B cell (primary cell): ENCODE measurements around the gene PSME2. TPM values are rescaled to one million over a fixed set of nuclear protein-coding genes. Genes with fewer than 3 reads are reported as not detected.

Source experiments
- ATAC-seq: fragments of 200-7000 bp; cut with Tn5 transposase; one replicate; pipeline ENCODE4 v1.10.0; 2021; ENCODE audit warnings: low read depth, mild to moderate bottlenecking, moderate number of reproducible peaks, moderate library complexity
- CTCF ChIA-PET: fragments of 350-600 bp; sonication (Branson Sonifier 250); formaldehyde crosslinking; loops from one replicate; lab custom pipeline; 2021; ENCODE audit warnings: antibody characterized with exemption, inconsistent platforms; lab: Charles Lee
- POLR2A ChIA-PET: fragments of 350-600 bp; sonication (Branson Sonifier 250); formaldehyde crosslinking; loops from one replicate; lab custom pipeline; 2021; ENCODE audit warnings: antibody characterized with exemption; lab: Charles Lee
- DNase-seq: peaks from one replicate; pipeline ENCODE4 v3.0.0; 2013
- H2AFZ ChIP-seq: 2 replicates; pipeline ENCODE4 v1.6.1; 2012; ENCODE audit warnings: mild to moderate bottlenecking, low read depth, low read length; ENCODE audit not compliant: insufficient read depth, poor library complexity, severe bottlenecking
- H3K27ac ChIP-seq, 2 donors: 1 replicate in 1 of 2; 2 replicates in 1 of 2; pipeline ENCODE4 v1.5.1; 2012 to 2013; ENCODE audit warnings: low read length in 2 of 2, mild to moderate bottlenecking in 2 of 2, moderate library complexity in 1 of 2
- H3K27me3 ChIP-seq, 4 experiments: fragments of 200-600 bp in 1 of 4; sonication (generic) in 1 of 4; replicated peaks in 1 of 4; 1 replicate in 2 of 4; 2 replicates in 2 of 4; pipeline versions ENCODE4 v1.6.1 to v1.7.0; 2013 to 2016; ENCODE audit warnings: low read length in 3 of 4, mild to moderate bottlenecking in 2 of 4, mixed read lengths in 1 of 4, moderate library complexity in 1 of 4; ENCODE audit not compliant: insufficient read depth in 4 of 4, control insufficient read depth in 3 of 4; ENCODE audit errors: control extremely low read depth in 1 of 4
- H3K36me3 ChIP-seq, 2 experiments: replicated peaks in 1 of 2; 1 replicate in 1 of 2; 2 replicates in 1 of 2; pipeline versions ENCODE4 v1.6.1 to v1.7.1; 2013; ENCODE audit warnings: low read length in 1 of 2; ENCODE audit not compliant: insufficient read depth in 2 of 2, control insufficient read depth in 1 of 2; ENCODE audit errors: control extremely low read depth in 1 of 2, extremely low read depth in 1 of 2
- H3K4me1 ChIP-seq, 2 donors: fragments of 200-600 bp in 1 of 2; sonication (generic) in 1 of 2; 1 replicate in 1 of 2; 2 replicates in 1 of 2; pipeline versions ENCODE4 v1.5.1 to v1.6.1; 2013 to 2017; ENCODE audit warnings: low read length in 2 of 2; ENCODE audit not compliant: control insufficient read depth in 2 of 2, insufficient read depth in 2 of 2
- H3K4me2 ChIP-seq: replicated peaks from 2 replicates; pipeline ENCODE3; 2012; ENCODE audit warnings: mild to moderate bottlenecking, low read depth, low read length; ENCODE audit not compliant: poor library complexity, severe bottlenecking
- H3K4me3 ChIP-seq, 5 experiments: fragments of 200-600 bp in 1 of 5; sonication (generic) in 1 of 5; 1 replicate in 3 of 5; 2 replicates in 2 of 5; pipeline versions ENCODE4 v1.5.1 to v1.7.0; 2011 to 2016; ENCODE audit warnings: low read length in 4 of 5, mild to moderate bottlenecking in 4 of 5, low read depth in 2 of 5, control low read depth in 1 of 5, moderate library complexity in 1 of 5; ENCODE audit not compliant: insufficient read depth in 1 of 5; ENCODE audit errors: control extremely low read depth in 1 of 5, extremely low read depth in 1 of 5
- H3K79me2 ChIP-seq: fragments of 200-600 bp; sonication (generic); one replicate; pipeline ENCODE4 v1.6.0; 2016; ENCODE audit warnings: low read length; ENCODE audit not compliant: control insufficient read depth, insufficient read depth
- H3K9ac ChIP-seq: fragments of 200-600 bp; sonication (generic); 2 replicates; pipeline ENCODE4 v1.6.1; 2017; ENCODE audit warnings: mild to moderate bottlenecking, low read length, moderate library complexity
- H3K9me3 ChIP-seq, 3 donors: one replicate each; pipeline versions ENCODE4 v1.6.1 to v1.7.1; 2013; ENCODE audit warnings: low read length in 2 of 3; ENCODE audit not compliant: control insufficient read depth in 2 of 3, insufficient read depth in 1 of 3; ENCODE audit errors: control extremely low read depth in 1 of 3
- H4K20me1 ChIP-seq: 2 replicates; pipeline ENCODE4 v1.6.0; 2012; ENCODE audit warnings: mild to moderate bottlenecking, low read length; ENCODE audit not compliant: insufficient read depth, control insufficient read depth, poor library complexity, severe bottlenecking
- H3K27ac Mint-ChIP-seq: one replicate; pipeline ENCODE4 v1.8.0; 2021; ENCODE audit warnings: mixed read lengths
- H3K27me3 Mint-ChIP-seq: one replicate; pipeline ENCODE4 v1.8.0; 2021; ENCODE audit warnings: mixed read lengths
- H3K4me1 Mint-ChIP-seq: one replicate; pipeline ENCODE4 v1.8.0; 2021; ENCODE audit warnings: mixed read lengths
- H3K4me3 Mint-ChIP-seq: one replicate; pipeline ENCODE4 v1.8.0; 2021; ENCODE audit warnings: mixed read lengths
- H3K9me3 Mint-ChIP-seq: one replicate; pipeline ENCODE4 v1.8.0; 2022; ENCODE audit warnings: mixed read lengths; ENCODE audit not compliant: insufficient read depth
- CTCF ChIP-seq: fragments of 200-600 bp; IDR thresholded peaks from one replicate; pipeline ENCODE4 v1.8.0; 2022; ENCODE audit warnings: antibody characterized with exemption, mild to moderate bottlenecking
- EZH2 ChIP-seq: IDR thresholded peaks from 2 replicates; pipeline ENCODE4 v1.6.1; 2012; ENCODE audit warnings: borderline replicate concordance, low read depth, mild to moderate bottlenecking, moderate library complexity, low read length; ENCODE audit not compliant: insufficient read depth, poor library complexity, severe bottlenecking
- WGBS: methylation state at CpG from one replicate; pipeline ENCODE4 v1.1.5; 2013; ENCODE audit warnings: missing lambda C conversion rate; ENCODE audit not compliant: insufficient coverage; 5-methylcytosine and 5-hydroxymethylcytosine counted together
- intact Hi-C: fragments of 100-400 bp; cut with micrococcal nuclease; formaldehyde crosslinking; loops from one replicate; pipeline ENCODE4 v1.10.0; 2022
- polyA plus RNA-seq: library from polyadenylated mRNA; depleted of rRNA; stranded (reverse); fragments of >200 nt; gene quantifications from 2 replicates; pipeline ENCODE4 v1.2.3, GENCODE V29; 2012
- total RNA-seq, 2 donors: library from RNA; stranded (reverse); fragments of 120-200 nt in 1 of 2; gene quantifications; 1 replicate in 1 of 2; 2 replicates in 1 of 2; pipeline versions ENCODE4 v1.2.3 to v1.2.4, GENCODE V29; 2013 to 2022

PSME2 gene
- total and polyA plus RNA-seq, 2 donors (not counting 1 experiment from before 2014, with no cell fraction given) = 126 to 141 TPM

DNA sequence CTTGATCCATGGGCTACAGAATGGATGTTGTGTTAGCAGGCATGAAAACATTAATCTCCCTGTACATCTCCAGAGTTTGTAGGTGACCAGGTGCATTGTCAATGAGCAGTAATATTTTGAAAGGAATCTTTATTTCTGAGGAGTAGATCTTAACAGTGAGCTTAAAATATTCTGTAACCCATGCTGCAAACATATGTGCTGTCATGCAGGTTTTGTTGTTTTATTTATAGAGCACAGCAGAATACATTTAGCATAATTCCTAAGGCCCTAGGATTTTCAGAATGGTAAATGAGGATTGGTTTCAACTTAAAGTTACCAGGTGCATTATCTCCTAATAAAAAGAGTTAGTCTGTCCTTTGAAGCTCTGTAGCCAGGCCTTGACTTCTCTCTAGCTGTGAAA, 19.5 kb downstream of the PSME2 start:
- Histone ChIP-seq H2AFZ (no peak overlapping the region), H3K27me3 (no peaks in the 10 kb centered on the region), H3K27ac (no peak overlapping the region), H3K4me2 (no peak overlapping the region), H3K36me3 (peaks cover 3 to 10% of the 10 kb centered on the region in 2 experiments), H3K9ac (no peak overlapping the region), H3K79me2 (peaks cover 4% of the 10 kb centered on the region), H3K4me1 (peaks cover 34 to 35% of the 10 kb centered on the region in 2 donors), H3K4me3 (no peak overlapping the region), H4K20me1 (no peaks in the 10 kb centered on the region), H3K9me3 (no peaks in the 10 kb centered on the region)
- ATAC-seq (no peak), DNase-seq (no peak)
- H3K4me3 Mint-ChIP-seq = no peak overlapping the region
- ChIA-PET POLR2A (interaction anchor here (1.2 kb wide), 1 partner anchor 9 kb away, joined by 3 read pairs; the partner anchor contains the start of gene PSME1), CTCF (interaction anchor here (1.1 to 1.6 kb wide), 5 partner anchors 9 to 153 kb away, joined by 3 to 5 read pairs (median 4); partner anchors contain the start of gene PSME1)
- H3K4me1 Mint-ChIP-seq = peaks cover 35% of the 10 kb centered on the region
- no peak for TF ChIP-seq EZH2
- H3K9me3 Mint-ChIP-seq = no peaks in the 10 kb centered on the region
- H3K27me3 Mint-ChIP-seq = no peaks in the 10 kb centered on the region
- H3K27ac Mint-ChIP-seq = no peak overlapping the region
- intact Hi-C loops = no loop called here

DNA sequence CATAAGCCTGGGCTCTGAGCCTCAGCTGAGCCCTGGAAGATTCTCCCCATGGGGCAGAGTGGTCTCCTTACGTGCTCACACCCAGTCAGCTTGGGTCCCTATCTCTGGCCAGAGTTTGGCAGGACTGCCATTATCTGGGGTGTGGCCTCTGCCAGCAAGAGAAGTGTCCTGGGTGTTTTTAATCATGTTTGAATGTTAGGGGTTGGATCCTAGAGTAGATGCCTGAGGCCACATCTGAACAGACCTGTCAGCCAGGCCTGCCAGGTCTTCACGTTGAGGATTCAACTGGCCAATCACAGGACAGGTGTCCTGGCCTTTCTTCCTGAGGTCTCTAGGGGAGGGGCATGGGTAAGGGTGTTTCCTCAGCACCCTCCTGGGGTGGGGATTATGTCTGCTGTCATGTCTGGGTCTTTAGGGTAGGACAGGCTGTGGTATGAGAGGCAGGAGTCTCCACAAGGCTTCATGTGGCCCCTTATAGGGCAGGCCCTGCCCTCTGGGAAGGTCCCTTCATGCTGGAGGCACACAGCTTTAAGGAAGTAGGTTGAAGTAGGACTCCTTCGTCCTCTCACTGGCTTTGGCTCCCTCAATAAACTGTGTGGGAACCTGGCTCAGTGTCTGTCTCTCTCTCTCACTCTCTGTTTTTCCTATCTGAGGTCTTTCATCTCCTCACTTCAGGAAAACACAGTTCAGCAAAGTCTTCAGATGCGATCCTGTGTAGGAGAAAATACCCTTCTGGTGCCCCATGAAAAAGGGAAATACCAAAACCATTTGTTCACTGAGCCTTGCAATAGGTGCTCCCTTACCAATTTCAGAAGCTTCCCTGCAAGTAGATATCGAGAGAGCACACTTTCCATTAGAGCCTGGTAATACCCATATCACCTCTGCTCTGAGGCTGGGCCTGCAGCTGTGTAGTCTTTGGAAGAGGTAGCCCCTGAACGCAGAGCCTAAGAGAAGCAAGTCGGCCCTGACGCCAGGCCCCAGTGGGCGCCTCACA, 22.7 kb downstream of the PSME2 start:
- no peak overlapping the region for H3K4me3 ChIP-seq
- H3K27ac ChIP-seq = peak overlapping the region; percentile 30 to 92
- H3K9ac ChIP-seq = peak overlapping the region; percentile 14
- peak overlapping the region; percentile 57 for H3K4me2 ChIP-seq
- ATAC-seq (peak; percentile 56), DNase-seq (peak; percentile 71)
- POLR2A ChIA-PET = interaction anchor here (1.5 kb wide), 1 partner anchor 12 kb away, joined by 4 read pairs; the partner anchor contains the start of gene PSME1
- WGBS = 79% methylated on average over 7 of the region's 9 CpGs
- no peaks in the 10 kb centered on the region for H3K27me3 ChIP-seq
- no peaks in the 10 kb centered on the region for H4K20me1 ChIP-seq
- H3K4me1 Mint-ChIP-seq = peaks cover 33% of the 10 kb centered on the region
- peaks cover 33 to 34% of the 10 kb centered on the region in 2 donors for H3K4me1 ChIP-seq
- peak overlapping the region; percentile 39 for H3K4me3 Mint-ChIP-seq
- H2AFZ ChIP-seq = peak overlapping the region; percentile 62
- no peaks in the 10 kb centered on the region for H3K9me3 ChIP-seq
- CTCF ChIA-PET = interaction anchor here (0.6 to 1.3 kb wide), 4 partner anchors 14 to 35 kb away, joined by 3 read pairs; partner anchors contain the start of gene EMC9
- TF ChIP-seq CTCF = no peak
- TF ChIP-seq EZH2 = no peak
- no peaks in the 10 kb centered on the region for H3K9me3 Mint-ChIP-seq
- peak overlapping the region; percentile 91 for H3K27ac Mint-ChIP-seq
- intact Hi-C loops = no loop called here
- H3K27me3 Mint-ChIP-seq = no peaks in the 10 kb centered on the region
- peaks cover 4% of the 10 kb centered on the region for H3K79me2 ChIP-seq
- peaks cover 8 to 37% of the 10 kb centered on the region in 2 experiments for H3K36me3 ChIP-seq
